22Rv1 (cell line): ENCODE data around the gene TFCP2L1.

ENCODE experiments used
- ZFX ChIP-seq: fragments of 450-650 bp; IDR thresholded peaks from 2 replicates; pipeline ENCODE4 v1.6.1; 2017; ENCODE audit warnings: antibody characterized with exemption, borderline replicate concordance
- TF ChIP-seq, protein P1 (sequence below): fragments of 450-650 bp; IDR thresholded peaks from 2 replicates; pipeline ENCODE4 v1.5.1; 2017; ENCODE audit warnings: mild to moderate bottlenecking

- TF ChIP-seq, protein P1, sequence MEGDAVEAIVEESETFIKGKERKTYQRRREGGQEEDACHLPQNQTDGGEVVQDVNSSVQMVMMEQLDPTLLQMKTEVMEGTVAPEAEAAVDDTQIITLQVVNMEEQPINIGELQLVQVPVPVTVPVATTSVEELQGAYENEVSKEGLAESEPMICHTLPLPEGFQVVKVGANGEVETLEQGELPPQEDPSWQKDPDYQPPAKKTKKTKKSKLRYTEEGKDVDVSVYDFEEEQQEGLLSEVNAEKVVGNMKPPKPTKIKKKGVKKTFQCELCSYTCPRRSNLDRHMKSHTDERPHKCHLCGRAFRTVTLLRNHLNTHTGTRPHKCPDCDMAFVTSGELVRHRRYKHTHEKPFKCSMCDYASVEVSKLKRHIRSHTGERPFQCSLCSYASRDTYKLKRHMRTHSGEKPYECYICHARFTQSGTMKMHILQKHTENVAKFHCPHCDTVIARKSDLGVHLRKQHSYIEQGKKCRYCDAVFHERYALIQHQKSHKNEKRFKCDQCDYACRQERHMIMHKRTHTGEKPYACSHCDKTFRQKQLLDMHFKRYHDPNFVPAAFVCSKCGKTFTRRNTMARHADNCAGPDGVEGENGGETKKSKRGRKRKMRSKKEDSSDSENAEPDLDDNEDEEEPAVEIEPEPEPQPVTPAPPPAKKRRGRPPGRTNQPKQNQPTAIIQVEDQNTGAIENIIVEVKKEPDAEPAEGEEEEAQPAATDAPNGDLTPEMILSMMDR = no peak
- TF ChIP-seq ZFX = no peak
Observed at GRCh38 chr2:121173806-121174205, 111.2 kb downstream of the TFCP2L1 start.
